Left hindlimb (tissue), 1 donor: ENCODE data around the gene PTPRM.

ENCODE experiments used
- DNase-seq: peaks from one replicate; pipeline ENCODE4 v3.0.0-alpha.2; 2018

Gene PTPRM

DNA sequence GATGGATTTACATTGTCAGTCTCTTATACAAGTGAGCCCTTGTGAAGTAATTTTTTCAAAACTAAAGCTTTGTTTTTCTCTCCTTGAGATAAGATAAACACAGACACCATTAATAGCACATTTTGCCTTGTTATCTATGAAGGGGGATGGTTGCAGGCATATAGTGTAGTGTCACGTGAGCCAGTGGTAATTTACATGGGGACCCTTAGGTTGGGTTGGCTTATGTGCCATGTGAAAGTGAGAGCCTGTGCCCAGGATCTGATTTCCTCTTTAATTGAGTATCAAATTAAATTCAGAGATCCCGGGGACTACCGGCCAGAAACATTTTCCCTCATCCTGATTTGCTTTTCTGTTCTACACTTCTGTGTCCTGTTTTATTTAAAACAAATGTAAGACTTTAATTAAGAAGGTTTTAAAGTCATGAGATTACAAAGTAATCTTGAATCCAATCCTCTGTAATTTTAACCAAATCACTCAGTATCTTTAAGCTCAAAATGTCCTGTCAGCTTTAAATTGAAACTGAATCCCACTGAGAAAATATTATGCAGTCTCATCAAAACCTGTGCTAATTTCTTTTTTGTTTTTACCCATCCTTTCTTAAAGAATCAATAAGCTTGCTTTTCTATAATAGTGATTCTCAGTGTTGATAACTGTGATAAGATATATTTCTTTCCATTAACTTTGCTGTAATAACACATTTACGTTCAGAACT, 63.8 kb downstream of the PTPRM start:
- DNase-seq, result no peak

- no peak for DNase-seq
These were observed 65.3 kb downstream of the PTPRM start for GRCh38 chr18:7632152-7633098.

DNA sequence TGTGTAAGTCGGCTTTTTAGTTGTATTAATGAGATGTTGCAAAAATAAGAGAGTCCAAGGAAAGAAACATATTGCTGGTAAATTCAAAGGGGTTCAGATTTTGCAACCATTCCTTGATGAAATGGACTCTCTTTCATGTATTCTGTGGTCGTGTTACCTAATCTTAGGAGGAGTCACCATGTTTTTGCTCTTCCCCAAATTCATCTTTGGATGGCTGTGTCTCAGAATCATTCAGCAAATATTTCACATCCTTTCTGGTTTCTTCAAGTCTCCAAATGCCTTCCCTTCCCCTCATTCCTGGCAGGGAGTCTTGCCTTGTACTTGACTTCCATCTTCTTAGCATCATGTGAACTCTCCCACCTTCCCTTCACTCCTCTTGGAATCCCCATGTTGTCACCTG, 66.1 kb downstream of the PTPRM start:
- no peak for DNase-seq

DNA sequence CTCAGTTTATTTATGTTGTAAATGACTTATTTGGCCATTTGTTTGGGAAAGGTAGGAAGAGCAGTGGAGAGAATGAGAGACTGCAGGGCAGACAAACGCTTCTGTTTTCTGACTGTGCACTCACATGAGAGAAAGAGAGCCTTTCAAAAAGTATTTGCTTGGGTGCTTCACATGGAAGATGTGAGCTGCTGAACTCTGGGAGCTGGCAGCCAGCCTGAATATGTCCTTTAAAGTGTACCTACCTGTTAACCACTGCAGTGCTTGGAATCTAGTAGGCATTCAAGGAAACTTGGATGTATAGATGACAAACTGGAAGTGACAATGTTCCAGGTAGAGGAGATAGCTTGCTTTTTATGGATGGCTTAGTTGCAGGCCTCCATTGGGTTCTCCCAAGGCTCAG, 68.8 kb downstream of the PTPRM start:
- DNase-seq, result no peak

GRCh38 chr18:7637269-7637668, 70.2 kb downstream of the PTPRM start:
- no peak for DNase-seq

- DNase-seq, result no peak
These were observed 71.2 kb downstream of the PTPRM start for GRCh38 chr18:7638321-7638720.

- no peak for DNase-seq
These were observed 74.7 kb downstream of the PTPRM start for GRCh38 chr18:7641813-7642212.

DNA sequence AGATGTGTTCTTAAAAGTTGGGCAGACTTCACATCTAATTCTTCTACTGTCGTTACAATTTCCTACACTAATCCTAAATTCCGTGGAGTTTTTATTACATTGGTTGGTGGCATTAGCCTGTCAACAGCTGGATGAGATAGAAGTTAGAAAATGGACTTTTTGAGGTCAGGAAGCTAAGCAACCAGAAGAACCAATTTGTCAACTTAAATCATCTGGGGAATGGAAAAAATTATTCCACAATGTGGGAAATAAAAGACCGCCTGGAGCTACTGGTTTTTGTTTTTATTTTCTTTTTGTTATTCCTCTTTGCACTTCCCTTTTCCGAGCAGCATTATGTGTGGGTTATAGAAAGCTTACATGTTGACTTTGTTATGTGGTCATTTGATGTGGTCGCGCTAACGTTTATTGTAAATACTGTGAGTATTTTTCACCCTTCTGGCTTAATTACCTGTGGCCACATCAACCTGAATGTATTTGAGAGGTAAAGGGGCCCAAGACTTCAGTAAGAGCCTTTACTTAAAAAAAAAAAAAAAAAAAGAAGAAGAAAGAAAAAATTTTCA, 75.3 kb downstream of the PTPRM start:
- DNase-seq, result no peak

- DNase-seq, result no peak
These were observed 78.6 kb downstream of the PTPRM start for GRCh38 chr18:7645756-7646155.

- DNase-seq, result no peak
These were observed 79.2 kb downstream of the PTPRM start for GRCh38 chr18:7646174-7646886.

GRCh38 chr18:7647500-7647899, 80.4 kb downstream of the PTPRM start:
- DNase-seq, result no peak

DNA sequence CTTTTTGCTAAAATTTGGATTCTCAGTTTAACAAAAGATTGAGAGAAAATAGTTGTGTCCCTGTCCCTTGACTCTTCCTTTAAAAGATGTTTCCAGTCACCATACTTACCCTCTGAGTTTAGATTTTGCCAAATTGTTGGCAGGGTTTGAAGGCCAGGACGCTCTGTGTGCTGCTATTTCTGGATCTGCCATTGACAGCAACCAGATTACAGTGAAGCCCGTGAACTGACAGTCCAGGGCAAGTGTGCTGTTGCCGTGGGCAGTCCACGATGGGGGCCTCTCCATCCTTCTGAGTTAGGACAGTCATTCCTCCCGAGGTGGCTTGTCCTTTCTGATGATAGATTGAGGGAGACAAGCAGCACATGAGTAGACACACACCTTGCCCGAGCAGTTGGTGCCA, 89.9 kb downstream of the PTPRM start:
- no peak for DNase-seq

- no peak for DNase-seq
These were observed 90.8 kb downstream of the PTPRM start for GRCh38 chr18:7657937-7658336.

GRCh38 chr18:7658701-7659100, 91.6 kb downstream of the PTPRM start:
- DNase-seq, result no peak

GRCh38 chr18:7661207-7661606, 94.1 kb downstream of the PTPRM start:
- DNase-seq, result no peak

GRCh38 chr18:7662866-7663265, 95.8 kb downstream of the PTPRM start:
- no peak for DNase-seq

- no peak for DNase-seq
These were observed 96.5 kb downstream of the PTPRM start for GRCh38 chr18:7663366-7664312.

DNA sequence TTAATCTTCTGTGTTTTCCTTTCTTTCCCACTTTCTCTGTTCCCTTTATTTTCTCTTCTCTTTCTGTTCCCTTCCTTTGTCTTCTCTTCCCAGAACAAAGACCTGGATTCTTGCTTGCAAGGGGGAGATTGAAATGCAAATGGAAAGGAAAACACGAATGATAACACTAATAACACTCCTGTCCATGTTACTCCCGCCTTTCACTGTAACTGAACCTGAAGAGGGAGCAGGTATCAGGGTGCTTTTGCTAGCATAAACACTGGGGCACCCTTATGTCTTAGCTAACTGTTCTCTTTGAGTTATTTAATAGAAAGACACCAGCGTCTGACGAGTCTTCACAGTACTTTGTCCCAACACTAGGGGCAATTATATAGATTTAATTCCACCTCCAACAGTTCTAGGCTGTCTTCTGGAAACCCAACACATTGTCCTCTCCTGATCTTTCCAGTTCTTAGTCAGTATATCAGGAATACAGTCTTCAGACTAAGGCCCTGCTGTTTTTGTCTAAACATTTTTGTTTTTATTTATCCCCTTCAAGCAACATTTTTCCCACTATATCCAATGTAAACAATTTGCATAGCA, 99.2 kb downstream of the PTPRM start:
- DNase-seq, result no peak

GRCh38 chr18:7668392-7668791, 101.3 kb downstream of the PTPRM start:
- no peak for DNase-seq

GRCh38 chr18:7669361-7669760, 102.2 kb downstream of the PTPRM start:
- DNase-seq, result no peak

GRCh38 chr18:7671105-7671504, 104.0 kb downstream of the PTPRM start:
- DNase-seq, result no peak
